Jurkat, Clone E6-1 (cell line): ENCODE measurements around the gene LYPD6.

Experiments used
- DNase-seq: peaks from one replicate; pipeline ENCODE4 v3.0.0-alpha.2; 2011; ENCODE audit warnings: low read depth, low spot score
- H3K4me3 ChIP-seq: 2 replicates; pipeline ENCODE4 v1.5.1; 2011; ENCODE audit warnings: mild to moderate bottlenecking, low read length, control low read depth, moderate library complexity

LYPD6 gene

DNA sequence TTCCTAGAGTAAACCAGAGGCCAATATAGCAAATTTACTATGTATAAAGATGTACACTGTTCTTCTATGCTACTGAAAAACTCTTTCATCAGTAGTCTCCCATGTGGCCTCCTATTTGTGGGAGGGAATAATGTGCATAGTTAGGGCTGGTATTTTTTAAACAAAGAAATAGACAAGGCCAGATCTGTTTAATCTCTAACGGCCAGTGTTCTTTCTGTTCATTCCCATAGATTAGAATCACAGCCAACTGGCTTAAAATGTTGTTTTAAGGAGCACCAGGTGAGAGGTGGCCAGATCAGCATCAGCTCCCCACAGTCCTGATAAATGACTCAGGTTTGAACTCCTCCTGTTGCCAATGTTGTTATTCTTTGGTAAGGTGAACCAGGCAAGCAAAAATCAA lies 12.1 kb downstream of the LYPD6 start:
- H3K4me3 ChIP-seq = no peak overlapping the region
- no peak for DNase-seq

DNA sequence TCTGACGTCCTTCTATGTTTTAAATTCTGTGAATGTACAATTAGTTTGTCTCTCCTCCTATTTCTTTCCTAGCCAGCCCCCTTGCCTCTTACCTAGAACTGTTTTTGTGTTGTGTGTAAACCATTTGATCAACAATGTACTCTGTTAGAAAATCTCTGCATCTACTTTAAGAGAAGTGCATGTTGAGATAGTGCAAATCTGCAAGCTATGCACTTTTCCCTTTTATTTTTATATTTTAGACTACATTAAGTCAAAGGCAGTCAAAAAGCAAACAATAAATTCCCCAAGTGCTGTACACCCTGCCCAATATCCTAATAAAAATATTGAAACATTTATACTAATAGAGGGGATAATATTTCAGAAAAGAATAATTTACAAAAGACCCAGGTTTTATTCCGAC lies 13.7 kb downstream of the LYPD6 start:
- no peak for DNase-seq
- H3K4me3 ChIP-seq = no peak overlapping the region

DNA sequence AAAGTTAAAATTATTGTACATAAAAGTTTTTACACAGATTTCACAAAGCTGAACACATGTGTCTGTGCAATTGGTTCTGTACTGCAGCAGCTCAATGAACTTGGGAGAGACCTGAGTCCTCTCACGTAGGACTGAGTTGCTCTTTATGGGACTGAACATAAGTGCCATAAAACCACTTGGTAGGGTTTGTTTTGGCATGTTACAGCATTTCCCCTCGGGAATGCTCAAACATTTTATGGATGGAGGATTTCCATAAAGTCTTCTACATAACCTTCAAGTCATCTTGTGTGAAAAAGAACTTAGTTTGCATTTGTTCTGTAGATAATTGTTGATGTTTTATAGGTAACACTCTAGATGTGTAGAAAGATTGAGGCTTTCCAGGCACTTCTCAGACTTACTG lies 15.9 kb downstream of the LYPD6 start:
- H3K4me3 ChIP-seq = no peak overlapping the region
- DNase-seq = no peak

DNA sequence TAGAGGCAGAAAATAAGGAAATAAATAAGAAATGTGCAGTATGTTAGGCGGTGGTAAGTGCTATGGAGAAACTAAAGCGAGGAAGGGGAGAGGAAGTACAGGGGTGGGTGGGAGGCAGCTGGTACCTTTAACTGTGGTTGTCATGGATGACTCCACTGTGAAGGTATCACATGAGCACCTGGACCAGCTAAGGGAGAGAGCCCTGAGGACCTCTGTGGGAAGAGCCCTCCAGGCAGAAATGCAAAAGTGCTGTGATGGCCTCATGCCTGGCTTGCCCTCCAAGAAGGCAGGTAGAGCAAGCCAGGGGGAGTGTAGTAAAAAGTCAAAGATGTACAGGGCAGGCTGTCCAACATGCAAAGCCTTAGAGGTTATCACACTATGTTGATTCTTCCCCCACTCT lies 17.9 kb downstream of the LYPD6 start:
- DNase-seq = no peak
- H3K4me3 ChIP-seq = no peak overlapping the region

DNA sequence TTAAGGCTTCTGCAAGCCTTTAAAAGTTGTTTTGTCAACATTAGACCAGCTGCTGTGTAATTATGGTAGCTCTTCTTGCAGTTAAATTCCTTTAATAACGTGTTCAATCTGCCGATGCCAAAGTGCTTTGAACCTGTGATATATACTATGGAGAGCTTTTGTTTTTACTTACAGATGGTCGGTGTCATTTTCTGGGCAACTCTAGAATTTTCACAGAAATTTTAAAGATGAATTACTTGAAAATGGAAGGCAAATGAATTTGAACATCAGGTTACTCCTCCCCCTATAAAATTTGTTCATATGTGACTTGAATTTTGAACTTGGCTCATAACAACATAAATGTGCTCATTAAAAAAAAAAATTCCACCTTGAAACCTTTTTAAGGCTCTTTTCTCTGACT lies 23.0 kb downstream of the LYPD6 start:
- H3K4me3 ChIP-seq = no peak overlapping the region
- no peak for DNase-seq

DNA sequence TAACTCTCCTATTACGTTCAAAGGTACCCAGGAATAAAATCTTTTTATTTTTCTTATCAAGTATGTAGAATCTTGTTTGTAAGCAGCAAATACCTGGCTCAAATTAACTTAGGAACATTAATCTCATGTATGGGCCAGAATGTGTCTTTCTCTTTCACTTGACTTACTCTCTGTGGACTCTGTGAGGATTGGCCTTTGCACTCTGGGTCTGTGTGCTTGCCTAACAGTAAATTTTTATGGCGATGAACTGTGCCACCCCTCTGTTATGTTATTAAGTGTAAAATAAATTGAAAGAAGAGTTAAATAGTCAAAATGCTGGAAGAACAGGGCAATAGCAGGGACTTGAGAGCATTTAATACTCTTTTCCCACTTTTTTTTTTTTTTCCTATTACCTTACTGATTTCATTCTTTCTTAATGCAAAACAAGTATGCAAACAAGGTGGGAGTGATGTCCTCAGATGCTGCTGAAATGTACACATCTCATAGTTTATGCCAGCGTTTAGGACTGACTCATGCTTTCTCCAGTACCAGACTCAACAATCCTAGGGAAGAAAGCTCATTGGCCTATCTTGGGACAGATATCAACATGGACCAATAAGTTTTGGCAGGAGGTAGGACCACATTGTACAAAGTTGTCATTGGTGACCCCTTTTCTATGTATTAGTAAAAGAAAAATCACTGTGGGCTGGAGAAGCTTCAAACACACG lies 25.5 kb downstream of the LYPD6 start:
- H3K4me3 ChIP-seq = no peak overlapping the region
- no peak for DNase-seq

DNA sequence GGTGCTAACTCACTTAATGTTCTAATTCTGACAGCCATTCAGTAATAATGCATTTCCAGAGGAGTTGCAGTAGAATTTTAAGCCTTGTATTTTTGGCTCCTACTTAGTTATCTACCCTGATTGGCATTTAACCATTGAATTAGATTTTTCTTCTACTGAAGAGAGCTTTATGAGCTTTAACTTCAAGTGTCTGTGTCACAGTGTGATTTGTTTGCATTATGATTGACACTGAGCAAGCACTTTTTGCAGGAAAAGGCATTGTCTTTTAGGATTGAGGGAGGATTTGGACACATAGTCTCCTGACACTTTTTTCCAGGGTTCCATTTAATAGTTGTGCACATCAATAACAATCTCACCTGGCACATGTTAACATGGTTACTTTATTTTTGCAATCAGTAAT lies 26.7 kb downstream of the LYPD6 start:
- DNase-seq = no peak
- no peak overlapping the region for H3K4me3 ChIP-seq

DNA sequence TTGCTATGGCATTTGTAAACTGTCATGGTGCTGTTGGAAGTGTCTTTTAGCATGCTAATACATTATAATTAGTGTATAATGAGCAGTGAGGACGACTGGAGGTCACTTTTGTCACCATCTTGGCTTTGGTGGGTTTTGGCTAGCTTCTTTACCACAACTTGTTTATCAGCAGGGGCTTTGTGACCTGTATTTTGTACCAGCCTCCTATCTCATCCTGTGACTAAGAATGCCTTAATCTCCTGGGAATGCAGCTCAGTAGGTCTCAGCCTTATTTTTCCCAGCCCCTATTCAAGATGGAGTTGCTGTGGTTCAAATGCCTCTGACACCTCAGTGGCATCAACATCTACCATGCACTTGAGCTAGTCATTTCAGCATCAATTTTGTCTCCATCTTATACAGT lies 29.7 kb downstream of the LYPD6 start:
- H3K4me3 ChIP-seq = no peak overlapping the region
- no peak for DNase-seq

DNA sequence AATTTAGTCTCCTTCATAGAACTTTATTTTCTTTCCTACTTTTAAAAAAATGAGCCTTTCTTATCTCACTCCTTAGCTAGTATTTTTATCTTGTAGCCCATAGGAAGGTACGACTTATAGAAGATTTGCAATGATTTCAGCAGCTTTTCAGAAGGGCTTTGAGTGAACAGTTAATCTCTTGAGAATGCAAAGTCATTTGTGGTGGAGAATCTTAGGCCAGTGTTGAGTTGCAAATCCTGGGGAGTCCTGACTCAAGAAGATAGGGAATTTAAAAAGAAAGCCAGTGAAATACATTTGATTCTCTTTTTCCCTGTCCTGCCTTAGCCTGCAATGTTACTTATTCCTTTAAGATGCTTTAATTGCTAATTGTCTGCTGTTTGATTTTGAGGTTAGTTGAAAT lies 33.6 kb downstream of the LYPD6 start:
- no peak for DNase-seq

DNA sequence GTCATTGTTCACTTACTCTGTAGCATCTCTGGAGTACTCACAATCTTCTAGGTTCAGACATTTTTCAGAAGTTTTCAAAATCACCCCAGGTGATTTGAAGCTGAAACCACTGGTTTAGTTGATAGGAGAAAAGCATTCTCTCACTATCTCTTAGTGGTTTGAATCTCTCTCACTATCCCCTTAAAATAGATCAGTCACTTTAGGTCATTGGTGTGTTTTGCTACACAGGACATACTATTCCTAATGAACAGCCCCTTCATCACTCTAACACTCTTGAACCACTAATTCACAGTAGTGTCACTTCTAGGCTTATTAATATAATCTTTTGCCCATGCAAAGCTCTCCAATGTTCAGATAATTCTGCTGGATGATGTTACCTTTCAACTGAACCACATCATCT lies 34.5 kb downstream of the LYPD6 start:
- DNase-seq = no peak

More for the DNA sequence above, 33.6 kb downstream of the LYPD6 start:
- no peak overlapping the region for H3K4me3 ChIP-seq

DNA sequence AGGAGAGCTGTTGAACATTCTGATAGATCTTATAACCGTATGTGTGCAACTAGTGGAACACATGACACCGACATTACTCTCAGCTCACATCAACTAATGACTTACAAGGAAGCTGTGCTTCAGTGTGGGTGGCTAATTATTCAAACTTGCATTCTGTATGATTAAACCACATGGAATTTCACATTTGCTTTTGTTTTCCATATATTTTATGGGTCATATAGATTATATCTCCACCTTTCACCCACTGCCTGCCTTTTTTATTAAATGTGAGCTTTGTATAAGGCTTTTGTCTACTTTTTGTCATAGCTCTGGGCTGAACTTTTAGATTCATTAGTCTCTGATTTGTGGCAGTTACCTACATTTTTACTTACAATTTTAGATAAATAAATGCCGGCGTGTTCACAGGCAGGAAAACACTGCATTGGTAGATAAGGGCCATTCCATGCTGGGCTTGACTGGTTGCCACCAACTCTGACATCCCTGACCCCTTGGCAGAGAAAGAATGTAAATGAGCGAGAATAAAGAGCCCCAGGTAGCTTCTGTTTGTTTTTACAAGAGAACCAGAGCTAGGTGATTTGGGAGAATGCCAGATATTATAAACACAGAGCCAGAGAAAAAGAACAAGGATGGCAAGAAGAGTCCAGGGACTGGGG lies 35.7 kb downstream of the LYPD6 start:
- H3K4me3 ChIP-seq = no peak overlapping the region
- no peak for DNase-seq

More for the DNA sequence above, 34.5 kb downstream of the LYPD6 start:
- H3K4me3 ChIP-seq = no peak overlapping the region

DNA sequence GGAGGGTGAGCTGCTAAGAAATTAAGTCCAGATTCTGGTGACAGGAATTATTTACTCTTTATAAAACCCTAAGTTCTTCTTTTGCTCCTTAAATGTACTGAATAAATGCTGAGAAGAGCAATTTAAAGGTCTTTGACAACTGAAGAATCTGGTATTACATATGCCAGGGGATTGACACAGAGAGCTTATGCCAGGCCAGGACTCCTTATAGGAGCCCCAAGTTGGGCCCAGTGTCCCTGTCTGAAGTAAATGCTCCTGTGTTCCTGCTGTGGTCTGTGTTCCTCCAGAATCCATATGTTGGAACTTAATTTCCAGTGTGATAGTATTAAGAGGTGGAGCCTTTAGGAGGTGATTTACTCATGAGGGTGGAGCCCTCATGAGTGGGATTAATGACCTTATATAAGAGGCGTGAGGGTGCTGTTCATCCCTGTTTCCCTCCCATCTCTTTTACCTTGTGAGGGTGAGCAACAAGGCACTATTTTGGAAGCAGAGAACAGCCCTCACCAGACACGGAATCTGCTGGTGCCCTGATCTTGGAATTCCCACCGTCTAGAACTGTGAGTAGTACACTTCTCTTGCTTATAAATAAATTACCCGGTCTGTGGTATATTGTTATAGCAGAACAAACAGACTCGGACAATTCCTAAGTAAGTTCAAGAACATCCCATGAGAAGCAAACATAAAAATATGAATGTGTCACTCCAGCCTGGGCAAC lies 39.8 kb downstream of the LYPD6 start:
- no peak overlapping the region for H3K4me3 ChIP-seq
- DNase-seq = no peak

DNA sequence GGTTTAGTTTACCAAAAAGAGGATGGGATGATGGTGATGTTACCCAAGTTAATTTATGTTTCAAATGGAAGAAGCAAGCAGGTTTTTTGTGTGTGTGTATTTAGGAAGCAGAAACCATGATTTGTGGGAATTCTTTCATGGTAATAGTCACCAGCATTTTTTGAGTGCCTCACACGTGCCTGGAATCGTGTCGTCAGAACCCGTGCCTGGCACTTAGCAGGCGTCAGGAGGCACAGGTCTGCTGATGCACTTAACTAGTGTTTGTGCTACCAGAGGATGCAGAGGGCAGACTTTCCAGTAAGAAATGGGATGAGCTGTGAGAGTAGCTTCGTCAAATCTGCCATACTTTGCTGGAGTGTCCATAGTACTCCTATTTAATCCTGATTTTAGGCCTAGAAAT lies 41.1 kb downstream of the LYPD6 start:
- H3K4me3 ChIP-seq = no peak overlapping the region
- no peak for DNase-seq

DNA sequence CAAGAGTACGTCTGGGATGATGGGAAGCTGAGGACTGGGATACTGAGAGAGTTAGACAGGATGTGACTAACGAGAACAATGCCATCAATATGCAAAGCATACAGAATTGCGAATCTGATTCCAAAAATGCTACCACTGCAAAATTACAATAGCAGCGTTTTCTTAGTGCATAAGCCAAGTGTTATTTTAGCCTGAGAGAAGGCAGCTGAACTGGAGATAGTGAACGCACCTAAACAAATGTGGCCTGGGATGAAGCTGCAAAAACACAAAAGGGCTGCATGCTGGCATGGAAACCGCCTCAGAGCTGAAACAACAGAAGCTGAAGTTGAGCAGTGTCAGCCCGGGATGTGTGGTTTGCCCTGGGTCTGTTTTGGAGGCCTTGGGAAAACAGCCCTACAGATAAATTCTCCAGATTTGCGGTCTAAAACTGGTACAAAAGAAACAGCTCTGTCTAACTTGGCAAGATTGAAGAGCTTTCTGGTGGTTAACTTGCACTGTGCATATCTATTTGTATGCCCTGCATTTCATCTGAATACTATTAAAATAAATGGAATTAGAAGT lies 45.5 kb downstream of the LYPD6 start:
- no peak overlapping the region for H3K4me3 ChIP-seq
- DNase-seq = no peak

DNA sequence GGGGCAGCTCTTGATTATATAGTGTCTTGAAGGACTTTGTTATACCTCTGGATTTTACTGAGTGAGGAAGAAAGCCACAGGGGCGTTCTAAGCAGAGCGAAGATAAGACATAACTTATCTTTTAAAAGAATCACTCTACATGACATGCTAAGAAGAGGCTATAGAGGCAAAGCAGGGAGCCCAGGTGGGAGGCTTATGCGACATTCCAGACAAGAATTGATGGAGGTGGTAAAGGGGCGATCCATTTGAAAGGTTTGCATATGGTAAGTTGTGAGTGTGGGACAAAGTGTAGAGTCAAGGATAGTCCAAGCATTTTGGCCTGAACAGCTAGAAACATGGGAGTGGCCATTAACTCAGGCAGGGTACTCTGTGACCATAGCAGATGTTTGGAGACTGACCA lies 49.8 kb downstream of the LYPD6 start:
- H3K4me3 ChIP-seq = no peak overlapping the region
- DNase-seq = no peak

DNA sequence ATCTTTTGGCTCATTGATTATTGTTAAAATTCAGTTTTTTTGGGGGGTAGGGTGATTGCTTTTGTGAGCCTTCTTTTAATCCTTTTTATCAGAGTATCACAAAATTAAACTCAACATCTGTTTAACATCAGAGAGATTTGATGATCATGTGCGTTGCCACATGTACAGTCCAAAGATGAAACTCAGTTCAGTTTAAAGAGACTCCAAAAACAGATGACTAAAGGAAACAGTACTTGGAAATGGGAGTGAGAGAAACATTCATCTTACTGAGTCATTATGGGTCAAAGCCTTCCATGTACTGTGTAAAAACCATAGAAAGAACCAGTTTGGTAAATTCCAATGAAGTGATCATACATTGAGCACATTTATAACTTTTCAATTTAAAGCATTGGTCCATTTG lies 53.0 kb downstream of the LYPD6 start:
- H3K4me3 ChIP-seq = no peak overlapping the region
- no peak for DNase-seq

DNA sequence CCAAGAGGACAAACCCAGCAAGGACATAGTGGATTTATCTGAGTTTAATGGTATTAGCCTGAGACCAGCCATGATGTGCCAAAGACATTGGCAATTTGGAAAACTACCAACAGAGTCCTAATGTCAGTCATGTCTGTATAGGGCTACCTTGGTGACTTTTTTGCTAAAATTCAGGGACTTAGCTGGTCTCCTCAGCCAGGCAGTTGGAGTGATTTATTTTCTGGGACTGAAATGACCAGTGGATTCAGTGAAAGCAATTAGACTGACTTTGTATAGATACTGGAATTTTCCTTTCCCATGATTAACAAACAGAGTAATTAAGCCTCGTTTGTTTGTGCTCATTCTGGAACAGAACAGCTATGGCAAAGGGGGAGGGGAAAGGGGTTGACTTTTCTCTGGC lies 55.0 kb downstream of the LYPD6 start:
- no peak overlapping the region for H3K4me3 ChIP-seq
- no peak for DNase-seq

DNA sequence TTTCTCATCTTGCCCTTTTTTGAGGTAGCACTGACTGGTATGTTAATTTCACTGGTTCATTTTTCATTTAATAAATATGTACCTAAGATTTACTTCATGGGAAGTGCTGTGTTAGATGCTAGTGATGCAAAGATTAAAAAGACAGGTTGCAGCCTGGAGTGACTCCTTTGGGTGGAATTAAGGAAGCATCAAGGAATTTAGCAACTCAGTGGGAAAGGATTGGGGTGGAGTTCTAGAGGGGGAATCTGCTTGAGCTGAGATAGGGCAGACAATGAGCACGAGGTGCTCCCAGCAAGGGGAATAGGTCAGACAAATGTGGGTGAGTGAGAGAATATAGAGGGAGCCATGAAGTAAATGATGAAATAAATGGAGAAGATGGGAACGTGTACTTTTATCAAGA lies 57.0 kb downstream of the LYPD6 start:
- no peak for DNase-seq
- no peak overlapping the region for H3K4me3 ChIP-seq

DNA sequence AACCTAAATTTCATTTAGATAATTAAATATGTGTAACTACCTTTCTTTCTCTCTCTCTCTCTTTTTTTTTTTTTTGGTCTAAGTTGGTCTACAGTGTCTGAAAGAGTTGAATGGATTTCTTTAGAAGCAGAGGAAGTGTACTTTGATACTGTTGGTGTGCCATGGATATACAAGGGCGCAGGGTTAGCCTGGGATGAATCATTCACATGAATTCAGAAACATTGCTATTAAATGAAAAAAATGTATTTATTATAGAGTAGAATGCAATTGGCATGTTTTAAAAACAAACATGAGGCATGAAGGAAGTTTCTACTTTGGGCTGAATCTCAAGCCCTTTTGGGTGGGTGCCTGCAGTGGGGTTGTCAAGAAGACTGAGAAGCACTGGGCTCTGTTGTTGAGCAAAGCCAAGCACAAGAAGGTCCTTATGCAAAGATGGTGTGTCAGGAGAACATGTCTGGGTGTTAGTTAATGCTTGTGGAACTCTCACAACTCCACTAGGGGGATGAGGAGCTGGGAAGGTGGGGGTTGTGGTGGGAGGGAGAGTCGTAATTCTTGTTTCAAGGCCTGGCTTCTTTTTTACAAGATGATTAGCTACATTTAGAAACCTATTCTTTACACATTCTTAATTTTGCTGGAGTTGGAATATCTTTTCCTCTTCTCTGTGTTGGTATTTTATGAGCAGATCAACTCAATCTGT lies 57.9 kb downstream of the LYPD6 start:
- peak; percentile 2 for DNase-seq
- no peak overlapping the region for H3K4me3 ChIP-seq
